HEK293 (cell line): ENCODE measurements around the gene MORN1.

Experiments used
- CTCF ChIA-PET: fragments of 350-600 bp; formaldehyde crosslinking; extraction: SDS; loops from one replicate; lab custom pipeline; 2021; ENCODE audit warnings: antibody characterized with exemption; lab: Yijun Ruan, JAX
- POLR2A ChIA-PET: fragments of 300-600 bp; formaldehyde crosslinking; extraction: SDS; loops from one replicate; lab custom pipeline; 2020; ENCODE audit warnings: antibody characterized with exemption, inconsistent platforms; lab: Yijun Ruan, JAX
- H3K27ac ChIP-seq: fragments of 200-500 bp; sonication (Bioruptor generic); 2 replicates; pipeline ENCODE4 v1.5.1; 2014; ENCODE audit warnings: low read depth, low read length, control low read depth, inconsistent platforms; ENCODE audit errors: extremely low read depth
- H3K36me3 ChIP-seq, 2 experiments: fragments of 200-500 bp in 1 of 2; sonication (Bioruptor generic) in 1 of 2; 1 replicate in 1 of 2; 2 replicates in 1 of 2; pipeline ENCODE4 v1.5.1; 2014 to 2017; ENCODE audit warnings: inconsistent platforms in 2 of 2, low read length in 2 of 2; ENCODE audit not compliant: control insufficient read depth in 2 of 2, insufficient read depth in 1 of 2
- H3K4me1 ChIP-seq: fragments of 200-500 bp; sonication (Bioruptor generic); 2 replicates; pipeline ENCODE4 v1.5.1; 2014; ENCODE audit warnings: mild to moderate bottlenecking, low read length, inconsistent platforms; ENCODE audit not compliant: control insufficient read depth, insufficient read depth
- H3K4me3 ChIP-seq: 2 replicates; pipeline ENCODE4 v1.5.1; 2011; ENCODE audit warnings: low read depth, mild to moderate bottlenecking, control low read depth, low read length, moderate library complexity
- H3K9me3 ChIP-seq: fragments of 200-500 bp; sonication (Bioruptor generic); 2 replicates; pipeline ENCODE4 v1.5.1; 2014; ENCODE audit warnings: low read depth, low read length, inconsistent platforms; ENCODE audit not compliant: control insufficient read depth, insufficient read depth
- BCL11B ChIP-seq: fragments of 450-650 bp; formaldehyde crosslinking; IDR thresholded peaks from 2 replicates; pipeline ENCODE4 v1.5.1; 2016; ENCODE audit warnings: low read depth, missing biosample characterization, missing genetic modification characterization
- ZNF324 ChIP-seq: fragments of 450-650 bp; formaldehyde crosslinking; IDR thresholded peaks from 2 replicates; pipeline ENCODE4 v1.5.1; 2016; ENCODE audit warnings: missing biosample characterization, missing genetic modification characterization
- ZNF341 ChIP-seq: fragments of 450-650 bp; formaldehyde crosslinking; IDR thresholded peaks from 2 replicates; pipeline ENCODE4; 2016; ENCODE audit warnings: low read depth, missing biosample characterization, missing genetic modification characterization
- ZNF394 ChIP-seq: fragments of 450-650 bp; formaldehyde crosslinking; IDR thresholded peaks from 2 replicates; pipeline ENCODE4 v1.5.1; 2016; ENCODE audit warnings: missing biosample characterization, missing genetic modification characterization, mild to moderate bottlenecking, moderate library complexity, borderline replicate concordance
- ZNF48 ChIP-seq: fragments of 450-650 bp; formaldehyde crosslinking; IDR thresholded peaks from 2 replicates; pipeline ENCODE4 v1.5.1; 2016; ENCODE audit warnings: missing biosample characterization, missing genetic modification characterization
- ZSCAN16 ChIP-seq: fragments of 450-650 bp; formaldehyde crosslinking; IDR thresholded peaks from 2 replicates; pipeline ENCODE4 v1.5.1; 2016; ENCODE audit warnings: missing biosample characterization, missing genetic modification characterization
- TF ChIP-seq, protein P1 (sequence below): fragments of 450-650 bp; formaldehyde crosslinking; IDR thresholded peaks from 2 replicates; pipeline ENCODE4 v1.5.1; 2016; ENCODE audit warnings: missing biosample characterization, missing genetic modification characterization
- TF ChIP-seq, protein P2 (sequence below): fragments of 450-650 bp; formaldehyde crosslinking; IDR thresholded peaks from 2 replicates; pipeline ENCODE4 v1.5.0; 2017; ENCODE audit warnings: missing biosample characterization, missing genetic modification characterization, borderline replicate concordance
- TF ChIP-seq, protein P3 (sequence below): fragments of 450-650 bp; formaldehyde crosslinking; IDR thresholded peaks from 2 replicates; pipeline ENCODE4 v1.5.1; 2016; ENCODE audit warnings: missing biosample characterization, missing genetic modification characterization

Gene MORN1

DNA sequence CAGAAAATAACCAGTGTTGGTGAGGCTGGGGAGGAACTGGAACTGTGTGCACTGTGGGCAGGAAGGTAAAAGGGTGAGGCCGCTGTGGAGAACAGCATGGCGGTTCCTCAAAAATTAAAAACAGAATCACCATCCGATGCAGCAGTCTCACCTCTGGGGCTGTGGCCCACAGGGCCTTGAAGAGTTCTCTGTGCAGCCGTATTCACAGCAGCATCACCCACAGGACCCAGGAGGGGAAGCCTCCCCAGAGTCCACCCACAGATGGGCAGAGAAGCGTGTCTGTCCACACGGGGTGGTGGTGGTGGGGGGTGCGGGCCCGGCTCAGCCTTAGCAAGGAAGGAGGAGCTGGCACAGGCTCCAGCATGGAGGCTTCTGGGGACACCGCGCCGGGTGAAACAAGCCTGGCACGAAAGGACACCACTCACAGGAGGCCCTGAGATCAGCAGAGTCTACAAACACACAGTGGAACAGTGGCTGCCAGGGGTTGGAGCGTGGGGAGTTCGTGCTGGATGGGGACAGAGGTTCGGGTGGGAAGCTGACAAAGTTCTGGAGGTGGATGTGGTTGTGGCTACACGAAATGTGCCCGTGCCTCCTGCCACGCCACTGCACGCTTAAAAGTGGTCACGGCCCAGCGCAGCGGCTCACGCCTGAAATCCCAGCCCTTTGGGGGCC is 11.5 kb downstream of the MORN1 start:
- H3K4me3 ChIP-seq: no peak overlapping the region
- peaks cover 0 to 4% of the 10 kb centered on the region in 2 experiments; a peak in 1 of 3 replicates for H3K36me3 ChIP-seq
- CTCF ChIA-PET: interaction anchor here (6.0 kb wide), 1 partner anchor 184 kb away, joined by 105 read pairs; the partner anchor contains the start of gene FAAP20
- H3K9me3 ChIP-seq: no peaks in the 10 kb centered on the region
- no peaks in the 10 kb centered on the region for H3K4me1 ChIP-seq
- POLR2A ChIA-PET: interaction anchor here (1.3 kb wide), 2 partner anchors 152 to 154 kb away, joined by 3 to 5 read pairs; no protein-coding TSS in a partner anchor
- TF ChIP-seq ZNF48 (tag by site-specific recombination) (no peak), ZNF341 (tag by site-specific recombination) (no peak), ZNF324 (no peak), BCL11B (no peak)
- TF ChIP-seq, protein P1, sequence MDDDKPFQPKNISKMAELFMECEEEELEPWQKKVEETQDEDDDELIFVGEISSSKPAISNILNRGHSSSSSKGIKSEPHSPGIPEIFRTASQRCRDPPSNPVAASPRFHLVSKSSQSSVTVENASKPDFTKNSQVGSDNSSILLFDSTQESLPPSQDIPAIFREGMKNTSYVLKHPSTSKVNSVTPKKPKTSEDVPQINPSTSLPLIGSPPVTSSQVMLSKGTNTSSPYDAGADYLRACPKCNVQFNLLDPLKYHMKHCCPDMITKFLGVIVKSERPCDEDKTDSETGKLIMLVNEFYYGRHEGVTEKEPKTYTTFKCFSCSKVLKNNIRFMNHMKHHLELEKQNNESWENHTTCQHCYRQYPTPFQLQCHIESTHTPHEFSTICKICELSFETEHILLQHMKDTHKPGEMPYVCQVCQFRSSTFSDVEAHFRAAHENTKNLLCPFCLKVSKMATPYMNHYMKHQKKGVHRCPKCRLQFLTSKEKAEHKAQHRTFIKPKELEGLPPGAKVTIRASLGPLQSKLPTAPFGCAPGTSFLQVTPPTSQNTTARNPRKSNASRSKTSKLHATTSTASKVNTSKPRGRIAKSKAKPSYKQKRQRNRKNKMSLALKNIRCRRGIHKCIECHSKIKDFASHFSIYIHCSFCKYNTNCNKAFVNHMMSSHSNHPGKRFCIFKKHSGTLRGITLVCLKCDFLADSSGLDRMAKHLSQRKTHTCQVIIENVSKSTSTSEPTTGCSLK (tag by site-specific recombination): no peak
- TF ChIP-seq, protein P2, sequence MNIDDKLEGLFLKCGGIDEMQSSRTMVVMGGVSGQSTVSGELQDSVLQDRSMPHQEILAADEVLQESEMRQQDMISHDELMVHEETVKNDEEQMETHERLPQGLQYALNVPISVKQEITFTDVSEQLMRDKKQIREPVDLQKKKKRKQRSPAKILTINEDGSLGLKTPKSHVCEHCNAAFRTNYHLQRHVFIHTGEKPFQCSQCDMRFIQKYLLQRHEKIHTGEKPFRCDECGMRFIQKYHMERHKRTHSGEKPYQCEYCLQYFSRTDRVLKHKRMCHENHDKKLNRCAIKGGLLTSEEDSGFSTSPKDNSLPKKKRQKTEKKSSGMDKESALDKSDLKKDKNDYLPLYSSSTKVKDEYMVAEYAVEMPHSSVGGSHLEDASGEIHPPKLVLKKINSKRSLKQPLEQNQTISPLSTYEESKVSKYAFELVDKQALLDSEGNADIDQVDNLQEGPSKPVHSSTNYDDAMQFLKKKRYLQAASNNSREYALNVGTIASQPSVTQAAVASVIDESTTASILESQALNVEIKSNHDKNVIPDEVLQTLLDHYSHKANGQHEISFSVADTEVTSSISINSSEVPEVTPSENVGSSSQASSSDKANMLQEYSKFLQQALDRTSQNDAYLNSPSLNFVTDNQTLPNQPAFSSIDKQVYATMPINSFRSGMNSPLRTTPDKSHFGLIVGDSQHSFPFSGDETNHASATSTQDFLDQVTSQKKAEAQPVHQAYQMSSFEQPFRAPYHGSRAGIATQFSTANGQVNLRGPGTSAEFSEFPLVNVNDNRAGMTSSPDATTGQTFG: no peak
- TF ChIP-seq, all 188 proteins: peak for 0
- H3K27ac ChIP-seq: no peak overlapping the region

DNA sequence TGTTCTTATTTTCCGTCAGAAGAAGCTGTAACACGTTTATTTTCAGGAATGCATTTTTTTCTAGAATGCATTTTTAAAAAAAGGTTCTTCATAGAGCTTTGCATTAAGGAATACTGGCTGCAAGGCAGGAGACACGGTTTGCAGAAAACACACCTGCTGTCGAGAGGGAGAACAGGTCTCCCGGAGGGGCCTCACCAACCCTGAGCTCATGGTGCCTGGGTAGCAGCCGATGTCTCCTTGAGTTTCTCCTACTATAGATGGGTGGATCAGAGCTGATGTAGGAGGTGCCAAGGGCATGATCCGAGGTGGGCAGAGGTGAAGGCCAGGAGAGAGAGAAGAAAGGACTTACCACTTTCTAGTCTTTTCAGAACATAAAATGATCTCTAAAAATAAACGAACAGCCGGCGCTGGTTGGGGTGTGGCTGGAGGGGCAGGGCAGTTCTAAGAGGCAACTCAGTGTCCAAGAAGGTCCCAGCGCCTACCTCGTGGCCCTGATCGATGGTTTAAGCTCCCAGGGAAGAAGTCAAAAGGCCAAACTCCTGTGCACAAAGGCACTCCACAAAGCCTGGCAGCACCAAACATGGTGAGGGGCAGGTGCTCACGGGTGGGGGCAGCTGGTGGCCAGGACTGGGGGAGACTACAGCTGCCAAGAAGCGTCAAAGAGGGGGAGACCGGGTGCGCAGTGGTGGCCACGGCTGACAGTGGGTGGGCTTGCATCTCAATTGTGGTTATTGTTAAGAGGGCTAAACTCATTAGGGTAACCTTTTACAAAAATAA is 12.2 kb downstream of the MORN1 start:
- ChIA-PET POLR2A (interaction anchor here (1.3 to 1.4 kb wide), 2 partner anchors 12 to 153 kb away, joined by 4 to 5 read pairs; partner anchors contain the start of genes MORN1 and RER1), CTCF (interaction anchor here (0.7 to 1.1 kb wide), 3 partner anchors 183 to 234 kb away, joined by 3 to 7 read pairs (median 3); partner anchors contain the start of gene FAAP20)
- H3K4me3 ChIP-seq: no peak overlapping the region
- H3K36me3 ChIP-seq: peaks cover 0 to 4% of the 10 kb centered on the region in 2 experiments; a peak in 1 of 3 replicates
- no peak overlapping the region for H3K27ac ChIP-seq
- no peaks in the 10 kb centered on the region for H3K9me3 ChIP-seq
- no peak for TF ChIP-seq ZNF394 (tag by site-specific recombination)
- TF ChIP-seq, protein P3, sequence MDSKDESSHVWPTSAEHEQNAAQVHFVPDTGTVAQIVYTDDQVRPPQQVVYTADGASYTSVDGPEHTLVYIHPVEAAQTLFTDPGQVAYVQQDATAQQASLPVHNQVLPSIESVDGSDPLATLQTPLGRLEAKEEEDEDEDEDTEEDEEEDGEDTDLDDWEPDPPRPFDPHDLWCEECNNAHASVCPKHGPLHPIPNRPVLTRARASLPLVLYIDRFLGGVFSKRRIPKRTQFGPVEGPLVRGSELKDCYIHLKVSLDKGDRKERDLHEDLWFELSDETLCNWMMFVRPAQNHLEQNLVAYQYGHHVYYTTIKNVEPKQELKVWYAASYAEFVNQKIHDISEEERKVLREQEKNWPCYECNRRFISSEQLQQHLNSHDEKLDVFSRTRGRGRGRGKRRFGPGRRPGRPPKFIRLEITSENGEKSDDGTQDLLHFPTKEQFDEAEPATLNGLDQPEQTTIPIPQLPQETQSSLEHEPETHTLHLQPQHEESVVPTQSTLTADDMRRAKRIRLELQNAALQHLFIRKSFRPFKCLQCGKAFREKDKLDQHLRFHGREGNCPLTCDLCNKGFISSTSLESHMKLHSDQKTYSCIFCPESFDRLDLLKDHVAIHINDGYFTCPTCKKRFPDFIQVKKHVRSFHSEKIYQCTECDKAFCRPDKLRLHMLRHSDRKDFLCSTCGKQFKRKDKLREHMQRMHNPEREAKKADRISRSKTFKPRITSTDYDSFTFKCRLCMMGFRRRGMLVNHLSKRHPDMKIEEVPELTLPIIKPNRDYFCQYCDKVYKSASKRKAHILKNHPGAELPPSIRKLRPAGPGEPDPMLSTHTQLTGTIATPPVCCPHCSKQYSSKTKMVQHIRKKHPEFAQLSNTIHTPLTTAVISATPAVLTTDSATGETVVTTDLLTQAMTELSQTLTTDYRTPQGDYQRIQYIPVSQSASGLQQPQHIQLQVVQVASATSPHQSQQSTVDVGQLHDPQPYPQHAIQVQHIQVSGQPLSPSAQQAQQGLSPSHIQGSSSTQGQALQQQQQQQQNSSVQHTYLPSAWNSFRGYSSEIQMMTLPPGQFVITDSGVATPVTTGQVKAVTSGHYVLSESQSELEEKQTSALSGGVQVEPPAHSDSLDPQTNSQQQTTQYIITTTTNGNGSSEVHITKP (tag by site-specific recombination): peak; percentile 67
- no peaks in the 10 kb centered on the region for H3K4me1 ChIP-seq

DNA sequence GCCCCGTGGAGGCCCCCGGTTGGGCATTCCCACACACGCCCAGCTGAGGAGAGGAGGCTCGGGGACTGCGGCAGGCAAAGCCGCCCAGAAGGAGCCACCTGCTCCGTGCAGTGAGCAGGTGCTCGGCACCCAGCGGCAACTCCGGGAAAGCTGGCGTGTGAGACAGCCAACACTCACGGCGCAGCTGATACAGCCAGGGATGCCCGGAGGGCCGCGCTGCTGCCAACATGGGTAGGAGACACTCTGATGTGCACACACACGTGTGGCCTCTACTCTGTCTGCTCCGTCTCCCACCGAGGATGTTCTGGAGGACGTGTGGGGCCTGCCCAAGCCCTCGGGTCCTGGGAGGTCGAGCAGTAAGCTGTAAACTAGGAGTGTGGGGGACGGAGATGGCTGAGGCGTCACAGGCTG is 12.9 kb downstream of the MORN1 start:
- no peaks in the 10 kb centered on the region for H3K4me1 ChIP-seq
- no peak for TF ChIP-seq ZSCAN16 (tag by site-specific recombination)
- CTCF ChIA-PET: interaction anchor here (0.7 to 3.6 kb wide), 3 partner anchors 183 to 235 kb away, joined by 3 to 23 read pairs (median 7); partner anchors contain the start of gene FAAP20
- H3K4me3 ChIP-seq: no peak overlapping the region
- H3K27ac ChIP-seq: no peak overlapping the region
- POLR2A ChIA-PET: interaction anchor here (1.3 to 1.4 kb wide), 2 partner anchors 13 to 153 kb away, joined by 4 to 5 read pairs; partner anchors contain the start of genes MORN1 and RER1
- no peaks in the 10 kb centered on the region for H3K9me3 ChIP-seq
- H3K36me3 ChIP-seq: peaks cover 0 to 4% of the 10 kb centered on the region in 2 experiments; a peak in 1 of 3 replicates
